Measurements from ENCODE around the gene ARIH1. TPM values are rescaled to one million over a fixed set of nuclear protein-coding genes. Genes with fewer than 3 reads are reported as not detected.
"Not testable (repeated sequence)": the region's sequence is repeated elsewhere in the genome, so short reads cannot be mapped to it uniquely, and the experiment has no call there.

ARIH1 gene, protein sequence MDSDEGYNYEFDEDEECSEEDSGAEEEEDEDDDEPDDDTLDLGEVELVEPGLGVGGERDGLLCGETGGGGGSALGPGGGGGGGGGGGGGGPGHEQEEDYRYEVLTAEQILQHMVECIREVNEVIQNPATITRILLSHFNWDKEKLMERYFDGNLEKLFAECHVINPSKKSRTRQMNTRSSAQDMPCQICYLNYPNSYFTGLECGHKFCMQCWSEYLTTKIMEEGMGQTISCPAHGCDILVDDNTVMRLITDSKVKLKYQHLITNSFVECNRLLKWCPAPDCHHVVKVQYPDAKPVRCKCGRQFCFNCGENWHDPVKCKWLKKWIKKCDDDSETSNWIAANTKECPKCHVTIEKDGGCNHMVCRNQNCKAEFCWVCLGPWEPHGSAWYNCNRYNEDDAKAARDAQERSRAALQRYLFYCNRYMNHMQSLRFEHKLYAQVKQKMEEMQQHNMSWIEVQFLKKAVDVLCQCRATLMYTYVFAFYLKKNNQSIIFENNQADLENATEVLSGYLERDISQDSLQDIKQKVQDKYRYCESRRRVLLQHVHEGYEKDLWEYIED
- 39.1 and 84.1 TPM in 2 replicates for total RNA-seq (2014; rRNA removed; shearing (Covaris generic); ENCODE audit: low replicate concordance)

GRCh38 chr15:72473614-72474465, at the start of gene ARIH1:
TSS of gene ARIH1 (plus strand) at chr15:72474330. CDS start at chr15:72474640, 310 bp downstream.
- H2AFZ ChIP-seq (ENCODE audit: low read length) = peak within 1 kb of the TSS; percentile 91
- peaks cover 26% of the 10 kb centered on the region for H3K36me3 ChIP-seq (ENCODE audit: insufficient read depth, low read length)
- peaks cover 46% of the 10 kb centered on the region for H3K79me2 ChIP-seq (ENCODE audit: low read length)
- peaks cover 27% of the 10 kb centered on the region for H3K4me1 ChIP-seq (ENCODE audit: low read length)
- peak within 1 kb of the TSS; percentile 75 for H3K4me2 ChIP-seq (ENCODE audit: low read depth, low read length, poor library complexity, severe bottlenecking)
- H3K9me2 ChIP-seq (replicated peaks; ENCODE audit: insufficient read depth, low read length) = no peaks in the 10 kb centered on the region
- no peaks in the 10 kb centered on the region for H3K27me3 ChIP-seq (ENCODE audit: low read length)
- H3K9ac ChIP-seq (ENCODE audit: low read length) = peak within 1 kb of the TSS; percentile 98
- H3K4me3 ChIP-seq (ENCODE audit: low read length) = peak within 1 kb of the TSS; percentile 95
- H4K20me1 ChIP-seq (ENCODE audit: insufficient read depth, low read depth, low read length) = peaks cover 19% of the 10 kb centered on the region
- peak; percentile 98 for DNase-seq
- H3K9me3 ChIP-seq (ENCODE audit: low read length) = no peaks in the 10 kb centered on the region
- H3K27ac ChIP-seq (ENCODE audit: low read length) = peak within 1 kb of the TSS; percentile 85

- no peak overlapping the region for H3K27ac ChIP-seq (ENCODE audit: low read length)
- no peaks in the 10 kb centered on the region for H3K9me3 ChIP-seq (ENCODE audit: low read length)
- no peaks in the 10 kb centered on the region for H3K79me2 ChIP-seq (ENCODE audit: low read length)
- H3K36me3 ChIP-seq (ENCODE audit: insufficient read depth, low read length) = no peaks in the 10 kb centered on the region
- H3K27me3 ChIP-seq (ENCODE audit: low read length) = no peaks in the 10 kb centered on the region
- no peak for DNase-seq
- no peak overlapping the region for H2AFZ ChIP-seq (ENCODE audit: low read length)
- H3K4me1 ChIP-seq (ENCODE audit: low read length) = no peaks in the 10 kb centered on the region
- no peaks in the 10 kb centered on the region for H4K20me1 ChIP-seq (ENCODE audit: insufficient read depth, low read depth, low read length)
- H3K9ac ChIP-seq (ENCODE audit: low read length) = no peak overlapping the region
- no peak overlapping the region for H3K4me3 ChIP-seq (ENCODE audit: low read length)
- H3K9me2 ChIP-seq (replicated peaks; ENCODE audit: insufficient read depth, low read length) = no peaks in the 10 kb centered on the region
- no peak overlapping the region for H3K4me2 ChIP-seq (ENCODE audit: low read depth, low read length, poor library complexity, severe bottlenecking)
Observed at GRCh38 chr15:72426753-72427152, 47.4 kb upstream of the ARIH1 start.

DNA sequence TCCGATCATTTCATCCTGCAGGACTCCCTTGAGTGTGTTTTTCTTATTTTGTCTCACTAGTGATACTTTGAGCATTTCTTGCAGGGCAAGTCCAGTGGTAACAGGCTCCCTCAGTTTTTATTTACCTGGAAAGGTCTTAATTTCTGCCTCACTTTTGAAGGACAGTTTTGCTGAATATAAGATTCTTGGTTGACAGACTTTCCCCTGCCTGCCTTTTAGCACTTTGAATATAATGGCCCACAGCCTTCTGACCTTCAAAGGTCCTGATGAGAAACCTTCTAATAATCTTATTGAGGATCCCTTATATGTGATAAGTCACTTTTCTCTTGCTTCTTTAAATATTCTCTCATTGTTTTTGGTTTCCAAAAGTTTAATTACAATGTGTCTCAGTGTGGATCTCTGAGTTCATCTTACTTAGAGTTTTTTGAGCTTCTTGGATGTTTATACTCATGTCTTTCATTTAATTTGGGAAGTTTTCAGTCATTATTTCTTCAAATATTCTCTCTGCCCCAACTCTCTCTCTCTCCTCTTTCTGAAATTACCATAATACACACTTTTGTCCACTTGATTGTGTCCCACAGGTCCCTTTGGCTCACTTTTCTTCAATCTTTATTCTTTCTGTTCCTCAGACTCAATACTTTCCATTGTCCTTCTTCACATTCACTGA, 36.3 kb upstream of the ARIH1 start:
- H3K9me2 ChIP-seq (replicated peaks; ENCODE audit: insufficient read depth, low read length) = no peaks in the 10 kb centered on the region
- H4K20me1 ChIP-seq (ENCODE audit: insufficient read depth, low read depth, low read length) = no peaks in the 10 kb centered on the region
- no peaks in the 10 kb centered on the region for H3K4me1 ChIP-seq (ENCODE audit: low read length)
- H3K79me2 ChIP-seq (ENCODE audit: low read length) = no peaks in the 10 kb centered on the region
- no peak overlapping the region for H2AFZ ChIP-seq (ENCODE audit: low read length)
- peaks cover 7% of the 10 kb centered on the region for H3K9me3 ChIP-seq (ENCODE audit: low read length)
- H3K27ac ChIP-seq (ENCODE audit: low read length) = no peak overlapping the region
- H3K27me3 ChIP-seq (ENCODE audit: low read length) = no peaks in the 10 kb centered on the region
- H3K9ac ChIP-seq (ENCODE audit: low read length) = no peak overlapping the region
- no peak for DNase-seq
- H3K36me3 ChIP-seq (ENCODE audit: insufficient read depth, low read length) = no peaks in the 10 kb centered on the region
- no peak overlapping the region for H3K4me3 ChIP-seq (ENCODE audit: low read length)
- H3K4me2 ChIP-seq (ENCODE audit: low read depth, low read length, poor library complexity, severe bottlenecking) = no peak overlapping the region

DNA sequence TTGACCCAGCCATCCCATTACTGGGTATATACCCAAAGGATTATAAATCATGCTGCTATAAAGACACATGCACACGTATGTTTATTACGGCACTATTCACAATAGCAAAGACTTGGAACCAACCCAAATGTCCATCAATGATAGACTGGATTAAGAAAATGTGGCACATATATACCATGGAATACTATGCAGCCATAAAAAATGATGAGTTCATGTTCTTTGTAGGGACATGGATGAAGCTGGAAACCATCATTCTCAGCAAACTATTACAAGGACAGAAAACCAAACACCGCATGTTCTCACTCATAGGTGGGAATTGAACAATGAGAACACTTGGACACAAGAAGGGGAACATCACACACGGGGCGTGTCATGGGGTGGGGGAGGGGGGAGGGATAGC, 31.3 kb upstream of the ARIH1 start:
- H4K20me1 ChIP-seq (ENCODE audit: insufficient read depth, low read depth, low read length); H3K36me3 ChIP-seq (ENCODE audit: insufficient read depth, low read length); H3K27me3 ChIP-seq (ENCODE audit: low read length); H3K4me1 ChIP-seq (ENCODE audit: low read length); H3K27ac ChIP-seq (ENCODE audit: low read length); H3K9me3 ChIP-seq (ENCODE audit: low read length); H3K79me2 ChIP-seq (ENCODE audit: low read length); H2AFZ ChIP-seq (ENCODE audit: low read length); H3K9ac ChIP-seq (ENCODE audit: low read length); H3K4me2 ChIP-seq (ENCODE audit: low read depth, low read length, poor library complexity, severe bottlenecking); H3K4me3 ChIP-seq (ENCODE audit: low read length); H3K9me2 ChIP-seq (replicated peaks; ENCODE audit: insufficient read depth, low read length); DNase-seq: not testable (repeated sequence)

GRCh38 chr15:72445426-72445825, 28.7 kb upstream of the ARIH1 start:
- Histone ChIP-seq H3K4me2 (ENCODE audit: low read depth, low read length, poor library complexity, severe bottlenecking) (no peak overlapping the region), H3K36me3 (ENCODE audit: insufficient read depth, low read length) (no peaks in the 10 kb centered on the region), H3K4me1 (ENCODE audit: low read length) (no peaks in the 10 kb centered on the region), H3K9me2 (replicated peaks; ENCODE audit: insufficient read depth, low read length) (no peaks in the 10 kb centered on the region), H3K9ac (ENCODE audit: low read length) (no peak overlapping the region), H3K9me3 (ENCODE audit: low read length) (no peaks in the 10 kb centered on the region), H3K27ac (ENCODE audit: low read length) (no peak overlapping the region), H3K79me2 (ENCODE audit: low read length) (no peaks in the 10 kb centered on the region), H4K20me1 (ENCODE audit: insufficient read depth, low read depth, low read length) (no peaks in the 10 kb centered on the region), H3K27me3 (ENCODE audit: low read length) (no peaks in the 10 kb centered on the region), H3K4me3 (ENCODE audit: low read length) (no peak overlapping the region), H2AFZ (ENCODE audit: low read length) (no peak overlapping the region)
- DNase-seq = no peak

DNA sequence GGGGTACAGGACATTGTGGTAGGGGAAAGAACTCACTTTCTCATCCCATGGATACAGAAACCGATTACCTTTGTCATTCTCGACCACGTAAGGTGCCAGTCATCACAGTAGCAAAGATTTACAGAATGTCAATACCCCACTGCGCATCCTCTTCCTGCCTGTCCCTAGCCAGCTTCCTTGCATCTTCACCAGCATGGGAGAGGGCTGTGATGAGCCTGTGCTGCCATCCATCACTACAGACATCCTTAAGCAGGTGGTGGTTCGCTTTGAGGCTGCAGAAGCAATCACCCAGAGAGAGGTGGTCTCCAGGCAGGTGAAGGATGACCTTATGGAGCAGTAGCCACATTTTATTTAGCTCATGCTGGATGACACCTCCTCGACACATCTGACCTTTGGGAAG, 23.3 kb upstream of the ARIH1 start:
- no peaks in the 10 kb centered on the region for H3K79me2 ChIP-seq (ENCODE audit: low read length)
- H3K9ac ChIP-seq (ENCODE audit: low read length) = no peak overlapping the region
- H3K4me1 ChIP-seq (ENCODE audit: low read length) = no peaks in the 10 kb centered on the region
- no peaks in the 10 kb centered on the region for H3K9me3 ChIP-seq (ENCODE audit: low read length)
- DNase-seq = no peak
- H4K20me1 ChIP-seq (ENCODE audit: insufficient read depth, low read depth, low read length) = no peaks in the 10 kb centered on the region
- H3K27ac ChIP-seq (ENCODE audit: low read length) = no peak overlapping the region
- H3K36me3 ChIP-seq (ENCODE audit: insufficient read depth, low read length) = no peaks in the 10 kb centered on the region
- no peaks in the 10 kb centered on the region for H3K9me2 ChIP-seq (replicated peaks; ENCODE audit: insufficient read depth, low read length)
- H3K4me3 ChIP-seq (ENCODE audit: low read length) = no peak overlapping the region
- H3K4me2 ChIP-seq (ENCODE audit: low read depth, low read length, poor library complexity, severe bottlenecking) = no peak overlapping the region
- H2AFZ ChIP-seq (ENCODE audit: low read length) = no peak overlapping the region
- H3K27me3 ChIP-seq (ENCODE audit: low read length) = no peaks in the 10 kb centered on the region

DNA sequence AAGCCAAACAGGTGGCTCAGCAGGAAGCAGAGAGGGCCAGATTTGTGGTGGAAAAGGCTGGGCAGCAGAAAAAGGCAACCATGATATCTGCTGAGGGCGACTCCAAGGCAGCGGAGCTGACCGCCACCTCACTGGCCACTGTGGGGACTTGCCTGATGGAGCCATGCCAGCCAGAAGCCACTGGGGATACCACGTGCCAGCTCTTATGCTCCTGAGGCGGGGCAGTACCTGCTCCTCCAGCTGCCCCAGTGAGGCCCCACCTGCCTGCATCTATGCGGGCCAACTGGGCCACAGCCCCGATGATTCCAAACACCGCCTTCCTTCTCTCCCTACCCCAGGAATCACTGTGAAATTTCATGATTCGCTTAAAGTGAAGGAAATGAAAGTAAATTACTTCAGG, 22.9 kb upstream of the ARIH1 start:
- no peaks in the 10 kb centered on the region for H3K36me3 ChIP-seq (ENCODE audit: insufficient read depth, low read length)
- H4K20me1 ChIP-seq (ENCODE audit: insufficient read depth, low read depth, low read length) = no peaks in the 10 kb centered on the region
- no peaks in the 10 kb centered on the region for H3K27me3 ChIP-seq (ENCODE audit: low read length)
- H3K4me2 ChIP-seq (ENCODE audit: low read depth, low read length, poor library complexity, severe bottlenecking) = no peak overlapping the region
- DNase-seq = no peak
- no peaks in the 10 kb centered on the region for H3K4me1 ChIP-seq (ENCODE audit: low read length)
- H3K9ac ChIP-seq (ENCODE audit: low read length) = no peak overlapping the region
- H3K9me3 ChIP-seq (ENCODE audit: low read length) = no peaks in the 10 kb centered on the region
- no peak overlapping the region for H2AFZ ChIP-seq (ENCODE audit: low read length)
- no peak overlapping the region for H3K4me3 ChIP-seq (ENCODE audit: low read length)
- no peaks in the 10 kb centered on the region for H3K79me2 ChIP-seq (ENCODE audit: low read length)
- H3K9me2 ChIP-seq (replicated peaks; ENCODE audit: insufficient read depth, low read length) = no peaks in the 10 kb centered on the region
- H3K27ac ChIP-seq (ENCODE audit: low read length) = no peak overlapping the region

GRCh38 chr15:72456684-72457083, 17.4 kb upstream of the ARIH1 start:
- H2AFZ ChIP-seq (ENCODE audit: low read length) = no peak overlapping the region
- no peaks in the 10 kb centered on the region for H3K79me2 ChIP-seq (ENCODE audit: low read length)
- no peak overlapping the region for H3K27ac ChIP-seq (ENCODE audit: low read length)
- H3K4me1 ChIP-seq (ENCODE audit: low read length) = peaks cover 6% of the 10 kb centered on the region
- no peaks in the 10 kb centered on the region for H3K9me2 ChIP-seq (replicated peaks; ENCODE audit: insufficient read depth, low read length)
- no peak for DNase-seq
- H3K4me3 ChIP-seq (ENCODE audit: low read length) = no peak overlapping the region
- H3K36me3 ChIP-seq (ENCODE audit: insufficient read depth, low read length) = no peaks in the 10 kb centered on the region
- H3K9me3 ChIP-seq (ENCODE audit: low read length) = no peaks in the 10 kb centered on the region
- H3K27me3 ChIP-seq (ENCODE audit: low read length) = no peaks in the 10 kb centered on the region
- no peak overlapping the region for H3K4me2 ChIP-seq (ENCODE audit: low read depth, low read length, poor library complexity, severe bottlenecking)
- no peak overlapping the region for H3K9ac ChIP-seq (ENCODE audit: low read length)
- no peaks in the 10 kb centered on the region for H4K20me1 ChIP-seq (ENCODE audit: insufficient read depth, low read depth, low read length)

All from Karpas-422 (cell line).